ENCODE measurements around the gene PACSIN1.
"Not testable (repeated sequence)": the region's sequence is repeated elsewhere in the genome, so short reads cannot be mapped to it uniquely, and the experiment has no call there.

Gene PACSIN1

DNA sequence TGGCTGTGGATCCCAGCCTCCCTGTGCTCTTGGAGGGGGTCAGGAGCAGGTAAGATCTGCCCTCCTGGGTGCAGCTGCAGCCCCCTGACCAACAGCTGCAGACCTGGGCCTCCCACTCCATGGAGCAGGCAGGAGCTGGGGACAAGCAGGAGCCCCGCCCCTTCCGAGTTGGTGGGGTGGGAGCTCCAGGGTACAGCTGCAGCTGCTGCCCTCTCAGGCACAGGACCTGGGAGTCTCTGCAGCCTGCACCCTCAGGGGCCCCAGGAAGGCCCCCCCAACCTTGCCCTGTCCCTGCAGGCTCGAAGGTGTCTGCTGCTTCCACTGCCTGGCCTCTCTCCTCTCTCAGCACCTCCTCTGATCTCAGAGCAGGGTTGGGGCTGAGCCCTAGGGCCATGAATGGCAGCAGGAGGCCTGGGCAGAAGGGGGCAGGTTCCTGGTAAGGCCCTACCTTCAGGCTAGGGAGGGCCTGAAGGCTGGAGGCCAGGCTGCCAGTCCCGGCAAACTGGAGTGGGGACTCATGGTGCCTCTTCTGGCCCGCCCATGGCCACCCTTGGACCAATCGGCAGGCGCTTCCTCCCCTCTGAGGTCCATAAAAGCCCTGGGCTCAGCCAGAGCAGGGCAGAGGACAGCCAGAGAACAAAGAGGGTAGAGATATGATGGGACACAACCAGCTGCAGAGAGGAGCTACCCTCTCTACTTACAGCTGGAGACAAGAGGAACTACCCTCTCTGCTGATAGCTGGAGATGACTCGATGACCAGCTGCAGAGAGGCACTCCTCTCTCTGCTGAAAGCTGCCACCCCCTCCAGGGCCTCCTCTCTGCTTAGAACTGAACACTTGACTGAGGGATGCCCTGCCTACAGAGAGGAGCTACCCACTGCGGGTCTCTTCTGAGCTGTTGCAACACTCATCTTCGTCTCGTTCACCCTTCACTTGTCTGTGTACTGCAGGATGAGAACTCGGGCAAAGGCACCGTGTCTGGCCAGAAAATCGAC lies 7.8 kb upstream of the PACSIN1 start:
- no peak for DNase-seq

DNA sequence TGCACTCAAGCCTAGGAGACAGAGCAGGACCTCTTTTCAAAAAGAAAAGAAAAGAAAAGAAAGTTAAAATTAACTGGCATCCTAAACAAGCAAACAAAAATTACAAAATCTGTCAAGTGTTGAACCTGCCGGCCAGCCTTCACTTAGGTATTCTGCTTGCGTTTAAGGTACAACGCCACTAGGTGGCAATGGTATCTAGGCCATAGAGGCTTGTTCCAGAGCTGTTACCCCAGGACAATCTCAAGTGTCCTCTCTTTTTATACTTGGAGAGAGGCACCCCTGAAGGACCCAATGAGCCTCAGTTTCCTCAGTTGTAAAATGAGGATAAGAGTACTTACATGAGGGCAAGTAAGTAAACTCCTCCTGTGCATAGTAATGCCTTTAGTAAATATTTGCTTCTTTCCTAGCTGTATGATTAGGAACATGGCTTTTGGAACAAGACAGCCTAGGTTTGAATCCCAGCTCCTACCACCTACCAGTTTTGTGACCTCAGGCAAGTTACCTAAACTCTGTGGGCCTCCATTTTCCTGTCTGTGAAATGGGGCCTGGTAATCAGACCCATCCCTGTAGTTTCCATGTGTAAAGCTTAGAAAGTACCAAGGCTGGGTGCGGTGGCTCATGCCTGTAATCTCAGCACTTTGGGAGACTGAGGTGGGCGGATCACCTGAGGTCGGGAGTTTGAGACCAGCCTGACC lies 5.8 kb upstream of the PACSIN1 start:
- DNase-seq, result no peak

DNA sequence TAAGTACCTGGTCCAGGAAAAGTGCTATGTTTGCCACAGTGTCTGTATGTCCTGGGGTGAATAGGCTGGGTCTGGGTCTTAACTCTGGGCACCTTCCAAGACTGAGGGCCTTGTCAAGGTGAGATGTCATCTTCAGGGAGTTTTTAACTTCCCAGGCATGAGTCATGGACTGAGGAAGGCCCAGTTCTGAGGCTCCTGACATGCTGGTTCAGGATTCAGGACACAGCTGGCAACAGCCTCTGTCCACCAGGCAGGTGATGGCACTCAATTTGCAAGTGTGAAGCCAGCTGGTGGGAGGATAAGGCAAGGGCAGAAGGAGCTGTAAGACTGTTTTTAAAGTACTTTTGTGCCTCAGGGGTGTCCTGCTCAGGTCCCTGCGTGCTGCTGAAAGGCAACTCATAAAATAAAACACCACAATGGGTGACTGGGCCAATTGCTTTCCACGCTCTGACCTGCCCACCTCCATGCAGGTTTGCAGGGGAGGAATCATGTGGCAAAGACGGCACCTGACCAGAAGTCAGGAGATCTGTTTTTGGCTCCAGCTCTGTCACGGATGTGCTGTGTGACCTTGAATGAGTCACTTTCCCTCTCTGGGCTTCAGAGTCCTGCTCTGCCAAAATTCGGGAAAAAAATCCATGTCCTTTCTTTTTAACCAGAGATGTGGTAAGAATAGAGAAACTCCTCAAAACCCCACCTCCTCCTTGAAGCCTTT lies 4.9 kb upstream of the PACSIN1 start:
- no peak for DNase-seq

DNA sequence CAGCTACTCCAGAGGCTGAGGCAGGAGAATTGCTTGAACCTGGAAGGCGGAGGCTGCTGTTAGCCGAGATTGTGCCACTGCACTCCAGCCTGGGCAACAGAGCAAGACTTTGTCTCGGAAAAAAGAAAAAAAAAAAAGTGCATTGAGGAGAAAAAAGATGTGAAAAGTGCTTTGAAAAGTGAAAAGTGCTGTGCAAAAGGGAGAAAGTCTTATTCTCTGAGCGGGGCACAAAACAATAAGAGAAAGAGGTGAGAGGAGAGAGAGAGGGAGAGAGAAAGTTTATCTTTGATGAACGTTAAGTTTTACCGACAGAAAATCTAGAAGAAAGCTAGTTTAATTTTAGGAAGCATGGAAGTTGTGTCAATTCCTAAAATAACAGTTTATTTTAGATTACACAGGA lies 3.9 kb upstream of the PACSIN1 start:
- no peak for DNase-seq

DNA sequence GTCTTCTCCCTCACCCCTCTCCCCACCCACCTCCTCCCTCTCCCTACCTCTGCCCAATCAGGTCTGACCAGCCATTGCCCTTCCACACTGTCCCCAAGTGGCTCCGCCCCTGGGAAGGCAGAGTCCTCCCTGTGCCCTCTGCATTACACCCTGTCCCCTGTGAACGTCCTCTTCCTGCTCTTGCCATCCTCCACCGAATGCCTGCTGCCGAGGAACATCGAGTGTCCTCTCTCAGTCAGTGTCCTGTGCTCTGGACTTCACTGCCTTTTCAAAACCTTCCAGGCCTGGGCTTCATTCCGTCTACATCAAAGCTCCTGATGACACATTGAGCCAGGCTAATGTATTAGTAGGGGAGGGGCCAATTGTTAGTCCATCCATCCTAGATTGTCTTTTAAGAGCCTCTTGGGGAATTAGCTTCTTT lies 3.3 kb upstream of the PACSIN1 start:
- no peak for DNase-seq

DNA sequence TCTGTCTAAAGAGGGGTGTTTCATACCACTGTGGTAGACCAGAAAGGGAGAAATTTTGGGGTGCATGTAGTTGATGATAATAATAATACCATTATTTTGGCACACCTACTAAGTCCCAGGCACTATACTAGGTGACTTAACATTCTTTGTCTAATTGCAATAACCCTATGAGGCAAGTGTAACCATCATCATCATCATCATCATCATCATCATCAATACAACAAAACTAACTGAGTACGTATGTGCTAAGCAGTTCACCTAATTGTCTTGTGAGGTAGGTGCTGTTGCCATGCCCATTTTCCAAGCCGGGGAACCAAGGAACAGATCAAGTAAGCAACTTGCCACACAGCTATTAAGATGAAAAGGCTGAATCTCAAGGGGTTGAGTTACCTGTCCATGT lies 2.6 kb upstream of the PACSIN1 start:
- no peak for DNase-seq

DNA sequence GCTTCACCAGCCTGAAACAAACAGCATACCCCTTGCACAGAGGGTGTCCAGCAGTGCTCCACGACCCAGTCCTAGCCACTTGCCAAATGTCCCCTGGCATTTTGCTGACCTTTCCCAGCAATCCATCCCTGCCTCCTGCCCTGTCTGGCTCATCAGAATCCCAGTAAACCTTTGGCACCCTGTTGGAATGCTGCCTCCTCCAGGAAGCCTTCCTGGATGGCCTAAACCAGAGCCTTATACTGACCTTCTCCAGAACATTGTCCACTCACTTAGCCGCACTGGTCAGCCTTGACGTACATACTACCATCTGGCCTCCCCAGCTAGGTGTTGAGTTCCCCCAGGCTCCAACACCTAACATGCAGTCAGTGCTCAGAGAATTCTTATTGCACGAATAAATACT lies 2.0 kb upstream of the PACSIN1 start:
- no peak for DNase-seq

DNA sequence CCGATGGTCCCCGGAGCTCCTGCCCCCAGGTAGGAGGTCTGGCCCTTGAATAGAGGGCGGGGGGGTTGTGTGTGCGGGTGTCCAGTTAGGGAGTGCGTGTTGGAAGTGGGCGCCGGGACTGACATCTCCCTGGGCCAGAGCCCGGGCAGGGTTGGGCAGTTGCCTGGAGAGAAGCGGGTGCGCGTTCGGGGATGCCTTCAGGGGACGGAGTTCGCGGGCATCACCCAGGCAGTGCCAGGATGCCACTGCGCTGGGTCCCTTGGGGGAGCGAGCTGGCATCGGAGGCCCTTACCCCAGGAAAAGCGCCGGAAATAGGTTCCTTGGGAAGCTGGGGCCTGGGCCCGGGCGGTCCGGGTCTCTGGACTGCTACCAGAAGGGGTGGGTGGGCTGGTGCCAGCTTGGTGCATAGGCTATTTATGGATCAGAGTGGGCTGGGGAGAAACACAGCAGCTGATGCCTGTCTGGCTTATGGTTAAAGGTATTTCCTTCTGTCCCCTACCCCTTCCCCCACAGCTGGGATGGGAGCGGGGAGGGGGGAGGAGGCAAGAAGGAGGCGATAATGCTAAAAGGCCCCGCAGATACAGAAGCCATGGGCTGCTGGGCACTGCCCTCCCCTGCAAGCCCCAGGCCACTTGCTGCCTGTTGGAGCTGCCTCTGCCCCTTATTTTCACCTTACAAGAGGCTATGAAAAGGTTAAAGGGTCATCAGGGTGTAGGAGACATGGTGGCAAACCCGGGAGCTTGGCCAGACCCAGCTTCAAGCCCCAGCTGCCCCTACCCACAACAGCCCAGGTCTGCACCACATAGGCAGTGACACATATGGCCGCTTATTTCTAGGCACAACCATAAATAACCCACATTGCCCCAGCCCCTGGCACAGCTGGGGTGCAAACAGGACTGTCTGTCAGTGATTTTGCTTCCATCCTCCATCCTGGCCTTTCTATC lies 638 bp downstream of the PACSIN1 start:
- DNase-seq, result no peak

DNA sequence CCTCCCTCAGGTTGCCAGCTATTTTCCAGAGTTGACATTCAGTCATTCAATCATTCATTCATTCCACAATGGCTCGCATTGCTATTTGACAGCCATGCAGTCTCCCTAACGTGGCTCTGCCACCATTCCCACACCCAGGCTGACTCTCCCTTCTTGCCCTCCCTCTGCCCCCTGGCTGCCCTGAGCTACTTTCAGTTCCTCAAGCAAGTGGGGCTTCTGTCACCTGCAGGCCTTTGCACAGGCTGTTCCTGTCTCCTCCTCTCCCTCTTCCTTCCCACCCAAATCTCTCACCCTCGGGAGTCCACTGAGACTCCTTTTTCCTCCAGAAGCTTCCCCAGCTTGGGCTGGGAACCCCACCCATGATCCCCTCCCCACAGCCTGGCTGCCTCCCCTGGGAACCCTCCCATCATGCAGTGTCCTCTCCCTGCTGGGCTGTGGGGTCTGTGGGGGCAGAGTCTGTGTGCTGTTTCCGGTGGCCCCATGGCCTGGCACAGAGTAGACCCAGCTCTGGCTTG lies 2.6 kb downstream of the PACSIN1 start:
- DNase-seq, result no peak

DNA sequence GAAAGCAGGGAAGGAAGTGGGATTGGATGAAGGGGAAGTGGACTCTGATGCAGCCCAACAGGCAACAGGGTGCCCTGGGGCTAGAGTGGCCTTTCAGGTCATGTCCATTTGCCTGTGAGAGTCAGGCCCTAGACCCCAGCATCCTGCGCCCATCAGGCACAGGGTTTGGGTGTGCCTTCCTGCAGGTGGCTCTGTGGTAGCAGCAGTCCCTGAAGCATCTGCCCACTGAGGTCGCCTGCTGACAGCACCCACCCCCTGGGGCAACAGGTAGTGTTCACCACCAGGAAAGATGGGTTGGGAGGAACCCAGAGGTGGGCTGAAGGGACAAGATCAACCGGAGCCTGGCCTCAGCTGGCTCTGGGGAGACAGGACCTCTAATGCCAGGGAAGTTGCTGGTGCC lies 3.6 kb downstream of the PACSIN1 start:
- DNase-seq, result no peak

DNA sequence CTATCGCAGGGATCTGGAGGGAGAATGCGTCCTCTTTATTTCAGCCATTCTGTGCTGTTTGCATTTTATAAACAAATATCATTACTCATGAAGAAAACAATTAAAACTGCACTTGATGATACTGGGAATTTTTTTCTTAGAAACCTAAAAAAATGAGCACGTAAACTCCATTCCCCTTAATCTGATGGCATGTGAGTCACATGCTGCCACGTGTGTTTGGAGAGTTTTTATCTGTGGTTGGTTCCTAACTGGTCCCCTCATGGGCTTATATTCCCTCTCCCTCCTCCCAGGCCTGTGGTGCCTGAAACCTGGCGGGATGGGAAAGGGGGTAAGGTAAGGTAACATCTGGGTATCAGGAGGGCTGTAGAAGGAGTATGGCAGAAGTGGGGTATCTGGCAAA lies 6.5 kb downstream of the PACSIN1 start:
- DNase-seq, result no peak

DNA sequence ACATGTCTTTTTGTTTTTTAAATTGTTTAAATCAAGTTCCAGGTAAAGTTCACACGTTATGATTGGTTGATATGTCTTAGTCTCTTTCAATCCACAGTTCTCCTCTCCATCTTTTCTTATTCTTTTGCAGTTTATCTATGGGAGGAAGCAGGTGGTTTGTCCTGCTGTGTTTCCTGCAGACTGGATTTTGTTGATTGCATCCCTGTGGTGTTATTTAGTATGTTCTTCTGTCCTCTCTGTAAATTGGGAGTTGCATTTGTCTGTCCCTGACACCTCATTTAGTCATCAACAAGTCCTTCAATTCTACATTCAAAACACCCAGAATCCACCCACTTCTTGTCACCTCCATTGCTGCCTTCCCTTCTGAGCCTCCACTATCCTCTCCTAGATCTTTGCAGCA lies 8.1 kb downstream of the PACSIN1 start:
- DNase-seq, result no peak

DNA sequence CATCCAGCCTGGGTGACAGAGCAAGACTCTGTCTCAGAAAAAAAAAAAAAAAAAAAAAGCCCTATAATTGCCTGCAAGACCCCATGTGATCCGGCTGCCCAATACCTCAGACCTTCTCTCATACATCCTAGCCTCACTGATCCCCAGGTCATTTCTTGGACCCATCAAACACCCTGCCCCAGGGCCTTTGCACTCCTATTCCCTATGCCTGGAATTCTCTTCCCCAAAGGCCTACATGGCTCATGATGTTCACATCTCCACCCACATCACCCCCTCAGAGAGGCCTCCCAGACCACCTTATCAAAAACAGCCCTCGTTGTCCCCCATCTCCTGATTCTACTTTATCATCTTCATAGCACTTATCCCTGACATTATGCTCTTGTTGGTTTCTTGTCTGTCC lies 8.9 kb downstream of the PACSIN1 start:
- no peak for DNase-seq

DNA sequence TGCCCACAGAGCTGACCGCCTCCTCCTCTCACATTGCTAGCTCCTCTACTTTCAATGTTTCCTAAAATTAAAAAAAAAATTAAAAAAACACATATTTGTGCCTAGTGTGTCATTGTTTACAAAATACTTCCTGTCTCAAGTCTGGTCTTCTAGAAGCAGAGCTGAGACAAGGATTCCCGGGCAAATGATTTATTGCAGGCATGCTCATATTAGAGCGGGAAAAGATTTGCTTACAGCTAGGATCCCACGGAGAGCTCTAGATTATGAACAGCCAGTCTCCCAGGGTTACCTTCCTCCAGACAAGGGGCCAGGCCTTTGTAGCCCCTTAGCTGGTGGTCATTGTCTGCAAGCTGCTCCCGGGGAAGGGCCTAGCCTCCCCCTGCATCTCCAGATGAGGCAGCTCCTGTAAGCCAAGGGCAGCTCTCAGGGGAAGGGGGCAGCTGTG lies 9.4 kb downstream of the PACSIN1 start:
- no peak for DNase-seq

DNA sequence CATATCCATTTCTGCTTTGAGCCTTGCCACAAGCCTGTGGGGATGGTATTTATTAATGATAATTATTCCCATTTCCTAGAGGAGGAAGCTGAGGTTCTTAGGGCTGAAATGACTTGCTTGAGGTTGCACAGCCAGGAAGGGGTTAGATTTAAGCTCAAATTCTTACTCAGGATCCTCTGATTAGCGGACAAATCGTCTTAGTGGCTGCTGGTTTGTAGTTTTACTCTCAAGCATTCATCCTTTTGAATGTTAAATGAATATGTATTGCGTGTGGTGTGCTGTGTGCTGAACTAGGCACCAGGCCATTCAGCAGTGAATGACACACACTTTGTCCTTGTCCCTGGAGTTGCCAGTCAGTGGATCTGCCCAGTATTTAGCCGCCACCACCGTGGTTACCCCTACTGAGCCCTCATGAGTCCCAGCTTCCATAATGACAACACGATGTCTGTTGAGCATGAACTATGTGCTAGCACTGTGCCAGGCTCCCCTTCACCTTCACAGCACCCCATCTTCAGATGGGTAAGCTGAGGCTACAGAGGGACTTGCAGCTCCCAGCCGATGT lies 10.0 kb downstream of the PACSIN1 start:
- no peak for DNase-seq

DNA sequence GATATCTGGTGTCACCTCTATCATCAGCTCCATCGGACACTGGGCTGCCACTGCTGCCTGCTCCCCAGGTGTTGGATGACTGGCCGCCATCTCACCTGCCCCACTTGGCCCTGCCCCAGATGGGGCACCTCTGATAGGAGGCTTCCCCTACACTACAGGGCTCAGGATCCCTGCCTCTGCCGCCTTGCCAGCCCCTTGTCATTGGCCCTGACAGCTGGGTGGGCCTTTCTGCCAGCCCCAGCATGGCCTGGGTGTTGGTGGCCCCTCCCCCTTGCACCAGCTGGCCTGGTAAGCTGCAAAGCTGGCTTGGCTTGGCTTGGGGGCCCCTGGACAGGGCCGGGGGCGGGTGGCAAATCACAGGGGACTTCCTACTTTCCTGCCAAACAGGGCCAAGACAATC lies 10.6 kb downstream of the PACSIN1 start:
- no peak for DNase-seq

DNA sequence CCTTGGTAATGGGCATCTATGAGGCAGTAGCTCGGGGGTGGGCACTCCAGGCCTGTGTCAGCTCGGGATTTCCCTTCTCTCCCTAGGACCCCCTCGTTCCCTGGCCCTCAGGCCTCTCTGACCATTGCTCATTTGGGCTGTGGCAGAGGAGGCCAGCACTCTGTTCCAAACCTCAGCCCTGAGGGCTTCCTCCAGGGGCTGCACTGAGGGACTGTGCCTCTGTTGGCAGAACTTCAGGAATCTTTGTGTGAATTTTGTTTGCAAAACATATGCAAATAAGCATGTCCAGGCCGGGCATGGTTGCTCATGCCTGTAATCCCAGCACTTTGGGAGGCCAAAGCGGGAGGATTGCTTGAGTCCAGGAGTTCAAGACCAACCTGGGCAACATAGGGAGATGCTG lies 11.0 kb downstream of the PACSIN1 start:
- no peak for DNase-seq

DNA sequence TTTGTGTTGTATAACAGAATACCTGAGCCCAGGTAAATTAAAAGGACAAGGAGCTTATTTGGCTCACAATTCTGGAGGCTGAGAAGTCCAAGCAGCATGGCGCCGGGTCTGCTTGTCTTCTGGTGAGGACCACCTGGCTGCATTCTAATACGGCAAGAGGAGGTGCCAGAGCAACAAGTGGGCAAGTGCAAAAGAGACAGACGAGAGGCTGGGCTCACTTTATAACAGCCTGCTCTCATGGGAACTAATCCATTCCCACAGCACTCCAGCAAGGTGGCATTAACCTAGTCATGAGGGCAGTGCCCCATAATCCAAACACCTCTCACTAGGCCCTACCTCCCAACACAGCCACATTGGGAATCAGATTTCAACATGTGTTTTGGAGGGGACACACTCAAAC lies 12.9 kb downstream of the PACSIN1 start:
- DNase-seq, result no peak

DNA sequence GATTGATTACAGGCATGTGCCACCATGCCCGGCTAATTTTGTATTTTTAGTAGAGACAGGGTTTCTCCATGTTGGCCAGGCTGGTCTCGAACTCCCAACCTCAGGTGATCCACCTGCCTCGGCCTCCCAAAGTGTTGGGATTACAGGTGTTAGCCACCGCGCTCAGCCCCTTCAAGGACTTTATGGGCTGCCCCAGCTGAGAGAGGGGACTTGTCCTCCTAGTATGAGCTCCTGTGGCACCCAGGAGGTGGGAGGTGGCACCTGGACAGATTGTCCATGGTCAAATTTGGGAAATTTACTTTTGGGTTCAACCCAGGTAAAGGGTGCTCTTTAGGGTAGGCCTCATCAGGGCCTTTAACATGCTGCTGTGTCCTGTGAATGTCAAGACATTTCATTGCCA lies 17.9 kb downstream of the PACSIN1 start:
- DNase-seq, result not testable (repeated sequence)

DNA sequence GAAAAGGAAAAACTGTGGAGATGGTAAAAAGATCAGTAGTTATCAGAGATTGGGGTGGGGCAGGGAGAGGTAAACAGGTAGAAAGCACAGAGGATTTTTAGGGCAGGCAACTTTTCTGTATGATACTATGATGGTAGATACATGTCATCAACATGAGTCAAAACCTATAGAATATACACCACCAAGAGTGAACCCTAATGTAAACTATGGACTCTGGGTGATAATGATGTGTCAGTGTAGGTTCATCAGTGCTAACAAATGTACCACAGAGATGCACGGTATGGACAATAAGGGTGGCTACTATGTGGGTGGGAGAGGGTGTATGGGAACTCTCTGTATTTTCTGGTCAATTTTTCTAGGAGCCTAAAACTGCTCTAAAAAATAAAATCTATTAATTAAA lies 18.5 kb downstream of the PACSIN1 start:
- no peak for DNase-seq

DNA sequence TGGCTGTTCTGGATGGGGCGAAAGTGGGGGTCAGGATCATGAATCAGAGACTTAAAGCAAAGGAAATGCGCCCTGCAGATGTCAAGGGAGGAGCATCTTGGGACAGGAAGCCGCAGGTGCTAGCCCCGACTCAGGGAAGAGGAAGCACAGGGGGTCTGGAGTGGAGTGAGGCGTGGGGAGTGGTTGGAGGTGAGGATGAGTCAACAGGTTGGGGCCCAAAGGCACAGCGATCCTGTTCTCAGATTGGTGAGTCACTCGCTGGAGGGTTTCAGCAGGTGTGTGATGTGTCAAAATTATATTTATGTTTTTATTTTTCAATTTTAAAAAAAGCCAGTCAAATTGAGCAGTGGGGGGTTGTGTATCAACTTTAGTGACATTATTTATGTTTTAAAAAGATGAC lies 19.0 kb downstream of the PACSIN1 start:
- no peak for DNase-seq

All from kidney glomerular epithelial cell (primary cell).